Ishikawa (cell line): Measurements from ENCODE around the gene RAB37.

Source experiments
- CEBPB ChIP-seq: IDR thresholded peaks from 2 replicates; pipeline ENCODE4 v1.6.1; 2012
- CREB1 ChIP-seq: IDR thresholded peaks from 2 replicates; pipeline ENCODE4 v1.6.1; 2012; ENCODE audit warnings: low read depth
- EGR1 ChIP-seq: IDR thresholded peaks from 2 replicates; pipeline ENCODE4 v1.6.1; 2012
- EP300 ChIP-seq: IDR thresholded peaks from 2 replicates; pipeline ENCODE4 v1.6.1; 2012; ENCODE audit warnings: borderline replicate concordance
- NFIC ChIP-seq: IDR thresholded peaks from 2 replicates; pipeline ENCODE4 v1.6.1; 2012
- TAF1 ChIP-seq: IDR thresholded peaks from 2 replicates; pipeline ENCODE4 v1.6.1; 2012; ENCODE audit warnings: low read depth, mild to moderate bottlenecking
- TCF12 ChIP-seq: IDR thresholded peaks from 2 replicates; pipeline ENCODE4 v1.6.1; 2012; ENCODE audit warnings: low read depth
- TF ChIP-seq, protein P1 (sequence below): IDR thresholded peaks from 2 replicates; pipeline ENCODE4 v1.6.1; 2012; ENCODE audit warnings: low read depth, mild to moderate bottlenecking
- TF ChIP-seq, protein P2 (sequence below): IDR thresholded peaks from 2 replicates; pipeline ENCODE4 v1.6.1; 2012

DNA sequence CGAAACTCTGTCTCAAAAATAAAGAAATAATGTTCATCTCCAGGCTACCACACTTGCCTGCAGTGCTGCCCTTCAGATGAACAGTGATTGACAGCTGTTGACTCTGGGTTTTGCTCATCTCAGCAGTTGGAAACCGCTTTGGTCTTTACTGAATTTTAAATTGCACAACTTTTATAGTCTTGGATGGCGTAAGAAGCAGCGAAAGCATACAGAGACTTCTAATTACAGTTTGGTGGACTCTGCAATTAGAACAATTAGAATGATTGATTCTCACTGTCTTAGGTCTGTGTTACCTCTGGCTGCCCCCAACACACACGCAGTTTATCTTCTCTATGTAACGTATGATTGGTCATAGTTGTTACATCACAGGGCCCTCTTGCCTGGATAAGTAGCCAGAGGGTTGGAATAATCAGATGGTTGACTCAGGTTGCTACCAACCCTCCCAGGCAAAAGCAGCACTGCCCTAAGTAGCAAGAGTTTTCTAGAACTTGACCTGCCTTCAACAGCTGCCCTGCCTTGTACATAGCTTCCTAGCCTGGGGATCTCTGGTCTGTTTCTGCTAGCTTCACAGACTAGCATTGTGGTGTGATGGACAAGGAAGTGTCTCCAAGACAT is 41.0 kb downstream of the RAB37 start:
- TF ChIP-seq TAF1 (no peak), TCF12 (no peak), NFIC (no peak), EGR1 (no peak), EP300 (no peak), CREB1 (no peak), CEBPB (no peak)
- TF ChIP-seq, protein P1, sequence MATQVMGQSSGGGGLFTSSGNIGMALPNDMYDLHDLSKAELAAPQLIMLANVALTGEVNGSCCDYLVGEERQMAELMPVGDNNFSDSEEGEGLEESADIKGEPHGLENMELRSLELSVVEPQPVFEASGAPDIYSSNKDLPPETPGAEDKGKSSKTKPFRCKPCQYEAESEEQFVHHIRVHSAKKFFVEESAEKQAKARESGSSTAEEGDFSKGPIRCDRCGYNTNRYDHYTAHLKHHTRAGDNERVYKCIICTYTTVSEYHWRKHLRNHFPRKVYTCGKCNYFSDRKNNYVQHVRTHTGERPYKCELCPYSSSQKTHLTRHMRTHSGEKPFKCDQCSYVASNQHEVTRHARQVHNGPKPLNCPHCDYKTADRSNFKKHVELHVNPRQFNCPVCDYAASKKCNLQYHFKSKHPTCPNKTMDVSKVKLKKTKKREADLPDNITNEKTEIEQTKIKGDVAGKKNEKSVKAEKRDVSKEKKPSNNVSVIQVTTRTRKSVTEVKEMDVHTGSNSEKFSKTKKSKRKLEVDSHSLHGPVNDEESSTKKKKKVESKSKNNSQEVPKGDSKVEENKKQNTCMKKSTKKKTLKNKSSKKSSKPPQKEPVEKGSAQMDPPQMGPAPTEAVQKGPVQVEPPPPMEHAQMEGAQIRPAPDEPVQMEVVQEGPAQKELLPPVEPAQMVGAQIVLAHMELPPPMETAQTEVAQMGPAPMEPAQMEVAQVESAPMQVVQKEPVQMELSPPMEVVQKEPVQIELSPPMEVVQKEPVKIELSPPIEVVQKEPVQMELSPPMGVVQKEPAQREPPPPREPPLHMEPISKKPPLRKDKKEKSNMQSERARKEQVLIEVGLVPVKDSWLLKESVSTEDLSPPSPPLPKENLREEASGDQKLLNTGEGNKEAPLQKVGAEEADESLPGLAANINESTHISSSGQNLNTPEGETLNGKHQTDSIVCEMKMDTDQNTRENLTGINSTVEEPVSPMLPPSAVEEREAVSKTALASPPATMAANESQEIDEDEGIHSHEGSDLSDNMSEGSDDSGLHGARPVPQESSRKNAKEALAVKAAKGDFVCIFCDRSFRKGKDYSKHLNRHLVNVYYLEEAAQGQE: no peak
- TF ChIP-seq, protein P2, sequence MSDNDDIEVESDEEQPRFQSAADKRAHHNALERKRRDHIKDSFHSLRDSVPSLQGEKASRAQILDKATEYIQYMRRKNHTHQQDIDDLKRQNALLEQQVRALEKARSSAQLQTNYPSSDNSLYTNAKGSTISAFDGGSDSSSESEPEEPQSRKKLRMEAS: no peak
